HL-60 (cell line): ENCODE results near the gene GNG12.

Source experiments
- DNase-seq, 2 experiments: peaks; one replicate each; pipeline ENCODE4 v3.0.0-alpha.2; 2010 to 2020; ENCODE audit warnings: low read depth in 1 of 2, low spot score in 1 of 2
- H3K27ac ChIP-seq: fragments of 250-450 bp; sonication (Bioruptor Pico); replicated peaks from 2 replicates; pipeline ENCODE4 v1.5.1; 2020; ENCODE audit warnings: mild to moderate bottlenecking, moderate library complexity
- H3K27me3 ChIP-seq: fragments of 250-450 bp; sonication (Bioruptor Pico); 2 replicates; pipeline ENCODE4 v1.5.1; 2021; ENCODE audit warnings: mild to moderate bottlenecking, moderate library complexity; ENCODE audit not compliant: insufficient read depth, poor library complexity, severe bottlenecking
- H3K4me3 ChIP-seq: replicated peaks from 2 replicates; pipeline ENCODE4 v1.5.1; 2011; ENCODE audit warnings: mild to moderate bottlenecking, control low read depth, low read length; ENCODE audit not compliant: insufficient read depth
- GABPA ChIP-seq: IDR thresholded peaks from 2 replicates; pipeline ENCODE4 v1.6.1; 2012; ENCODE audit warnings: low read depth
- POLR2AphosphoS5 ChIP-seq: IDR thresholded peaks from 2 replicates; pipeline ENCODE4 v1.6.1; 2012; ENCODE audit warnings: low read depth
- SPI1 ChIP-seq: IDR thresholded peaks from 2 replicates; pipeline ENCODE4 v1.6.1; 2012; ENCODE audit warnings: low read depth, mild to moderate bottlenecking, borderline replicate concordance
- TF ChIP-seq, protein P1 (sequence below): IDR thresholded peaks from one replicate; pipeline ENCODE4 v1.5.1; 2011; ENCODE audit warnings: low read length, control low read depth, inconsistent platforms; ENCODE audit not compliant: insufficient read depth
- TF ChIP-seq, protein P2 (sequence below): IDR thresholded peaks from 2 replicates; pipeline ENCODE4 v1.6.1; 2012; ENCODE audit warnings: low read depth; ENCODE audit not compliant: insufficient replicate concordance

The GNG12 gene

DNA sequence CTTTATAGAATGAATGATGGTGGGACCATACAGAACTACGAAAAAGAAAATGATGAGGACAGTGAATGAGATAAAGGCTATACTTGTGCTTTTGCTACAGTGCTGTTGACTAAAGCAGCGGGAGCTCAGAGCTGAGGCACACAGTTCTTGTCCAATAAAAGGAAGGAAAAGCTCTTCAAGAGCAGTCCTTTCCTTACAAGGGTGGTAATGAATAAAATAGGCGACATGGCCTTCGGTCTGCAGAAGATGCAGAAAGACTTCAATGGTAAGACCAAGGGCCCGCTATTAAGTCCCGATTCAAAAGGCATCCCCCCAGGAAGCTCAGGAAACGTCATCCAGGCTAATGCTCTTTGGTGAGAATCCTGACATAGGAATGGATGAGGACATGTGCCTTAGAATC, 44.4 kb downstream of the GNG12 start:
- no peak for TF ChIP-seq SPI1
- TF ChIP-seq, protein P1, sequence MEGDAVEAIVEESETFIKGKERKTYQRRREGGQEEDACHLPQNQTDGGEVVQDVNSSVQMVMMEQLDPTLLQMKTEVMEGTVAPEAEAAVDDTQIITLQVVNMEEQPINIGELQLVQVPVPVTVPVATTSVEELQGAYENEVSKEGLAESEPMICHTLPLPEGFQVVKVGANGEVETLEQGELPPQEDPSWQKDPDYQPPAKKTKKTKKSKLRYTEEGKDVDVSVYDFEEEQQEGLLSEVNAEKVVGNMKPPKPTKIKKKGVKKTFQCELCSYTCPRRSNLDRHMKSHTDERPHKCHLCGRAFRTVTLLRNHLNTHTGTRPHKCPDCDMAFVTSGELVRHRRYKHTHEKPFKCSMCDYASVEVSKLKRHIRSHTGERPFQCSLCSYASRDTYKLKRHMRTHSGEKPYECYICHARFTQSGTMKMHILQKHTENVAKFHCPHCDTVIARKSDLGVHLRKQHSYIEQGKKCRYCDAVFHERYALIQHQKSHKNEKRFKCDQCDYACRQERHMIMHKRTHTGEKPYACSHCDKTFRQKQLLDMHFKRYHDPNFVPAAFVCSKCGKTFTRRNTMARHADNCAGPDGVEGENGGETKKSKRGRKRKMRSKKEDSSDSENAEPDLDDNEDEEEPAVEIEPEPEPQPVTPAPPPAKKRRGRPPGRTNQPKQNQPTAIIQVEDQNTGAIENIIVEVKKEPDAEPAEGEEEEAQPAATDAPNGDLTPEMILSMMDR, result no peak
- TF ChIP-seq POLR2AphosphoS5, result no peak
- TF ChIP-seq, protein P2, sequence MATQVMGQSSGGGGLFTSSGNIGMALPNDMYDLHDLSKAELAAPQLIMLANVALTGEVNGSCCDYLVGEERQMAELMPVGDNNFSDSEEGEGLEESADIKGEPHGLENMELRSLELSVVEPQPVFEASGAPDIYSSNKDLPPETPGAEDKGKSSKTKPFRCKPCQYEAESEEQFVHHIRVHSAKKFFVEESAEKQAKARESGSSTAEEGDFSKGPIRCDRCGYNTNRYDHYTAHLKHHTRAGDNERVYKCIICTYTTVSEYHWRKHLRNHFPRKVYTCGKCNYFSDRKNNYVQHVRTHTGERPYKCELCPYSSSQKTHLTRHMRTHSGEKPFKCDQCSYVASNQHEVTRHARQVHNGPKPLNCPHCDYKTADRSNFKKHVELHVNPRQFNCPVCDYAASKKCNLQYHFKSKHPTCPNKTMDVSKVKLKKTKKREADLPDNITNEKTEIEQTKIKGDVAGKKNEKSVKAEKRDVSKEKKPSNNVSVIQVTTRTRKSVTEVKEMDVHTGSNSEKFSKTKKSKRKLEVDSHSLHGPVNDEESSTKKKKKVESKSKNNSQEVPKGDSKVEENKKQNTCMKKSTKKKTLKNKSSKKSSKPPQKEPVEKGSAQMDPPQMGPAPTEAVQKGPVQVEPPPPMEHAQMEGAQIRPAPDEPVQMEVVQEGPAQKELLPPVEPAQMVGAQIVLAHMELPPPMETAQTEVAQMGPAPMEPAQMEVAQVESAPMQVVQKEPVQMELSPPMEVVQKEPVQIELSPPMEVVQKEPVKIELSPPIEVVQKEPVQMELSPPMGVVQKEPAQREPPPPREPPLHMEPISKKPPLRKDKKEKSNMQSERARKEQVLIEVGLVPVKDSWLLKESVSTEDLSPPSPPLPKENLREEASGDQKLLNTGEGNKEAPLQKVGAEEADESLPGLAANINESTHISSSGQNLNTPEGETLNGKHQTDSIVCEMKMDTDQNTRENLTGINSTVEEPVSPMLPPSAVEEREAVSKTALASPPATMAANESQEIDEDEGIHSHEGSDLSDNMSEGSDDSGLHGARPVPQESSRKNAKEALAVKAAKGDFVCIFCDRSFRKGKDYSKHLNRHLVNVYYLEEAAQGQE, result no peak
- no peak for TF ChIP-seq GABPA
- no peaks in the 10 kb centered on the region for H3K27me3 ChIP-seq
- no peak overlapping the region for H3K27ac ChIP-seq
- H3K4me3 ChIP-seq, result no peak overlapping the region
- DNase-seq, result no peak

DNA sequence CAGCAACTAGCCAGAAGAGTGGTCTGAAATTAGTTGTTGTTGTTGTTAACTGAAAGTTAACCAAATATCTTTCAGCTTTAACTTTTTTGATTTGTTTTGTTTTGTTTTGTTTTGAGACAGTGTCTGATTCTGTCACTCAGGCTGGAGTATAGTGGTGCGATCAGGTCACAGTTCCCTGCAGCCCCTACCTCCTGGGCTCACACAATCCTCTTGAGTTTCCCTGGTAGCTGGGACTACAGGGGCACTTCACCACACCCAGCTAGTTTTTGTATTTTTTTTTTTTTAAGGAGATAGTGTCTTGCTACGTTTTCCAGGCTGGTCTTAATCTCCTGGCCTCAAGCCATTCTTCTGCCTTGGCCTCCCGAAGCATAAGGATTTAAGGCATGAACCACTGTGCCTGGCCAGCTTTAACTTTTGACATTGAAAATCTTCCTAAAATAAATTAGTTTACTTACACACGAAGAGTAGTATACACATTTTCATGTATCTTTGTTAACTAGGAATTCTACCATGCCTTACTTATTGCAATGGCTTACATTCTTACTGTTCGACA, 45.0 kb downstream of the GNG12 start:
- no peak for DNase-seq
- Histone ChIP-seq H3K27ac (no peak overlapping the region), H3K27me3 (no peaks in the 10 kb centered on the region), H3K4me3 (no peak overlapping the region)
- TF ChIP-seq, protein P2, result no peak
- TF ChIP-seq, protein P1, result no peak
- TF ChIP-seq GABPA, result no peak
- TF ChIP-seq SPI1, result no peak
- no peak for TF ChIP-seq POLR2AphosphoS5

DNA sequence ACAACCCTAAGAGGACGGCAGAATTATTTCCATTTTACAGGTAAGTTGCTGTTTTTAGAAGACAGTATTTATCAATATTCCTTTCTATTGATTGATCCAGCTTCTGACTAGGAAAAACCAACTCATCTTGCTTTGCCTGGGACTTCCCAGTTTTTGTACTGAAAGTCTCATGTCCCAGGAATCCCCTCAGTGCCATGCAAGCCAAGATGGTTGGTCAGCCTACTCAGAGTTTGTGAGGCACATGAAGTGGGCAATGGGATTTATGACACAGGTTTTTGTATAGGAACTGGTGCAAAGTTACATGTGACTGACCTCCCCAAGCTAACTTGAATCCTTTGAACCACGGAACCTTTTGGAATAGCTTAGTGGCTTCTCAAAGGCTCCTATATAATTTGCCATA, 45.5 kb downstream of the GNG12 start:
- Histone ChIP-seq H3K27ac (no peak overlapping the region), H3K27me3 (no peaks in the 10 kb centered on the region)
- TF ChIP-seq POLR2AphosphoS5 (no peak), SPI1 (no peak), GABPA (no peak)
- TF ChIP-seq, protein P2, result no peak
- TF ChIP-seq, protein P1, result no peak

More for the DNA sequence above, 45.5 kb downstream of the GNG12 start:
- DNase-seq, result no peak
- no peak overlapping the region for H3K4me3 ChIP-seq
